H1 (cell line): ENCODE data around the gene SELENBP1. TPM values are rescaled to one million over a fixed set of nuclear protein-coding genes. Genes with fewer than 3 reads are reported as not detected.

ENCODE experiments used
- CEBPB ChIP-seq: IDR thresholded peaks from 2 replicates; pipeline ENCODE4 v1.6.1; 2012; ENCODE audit warnings: low read depth, low read length
- CTBP2 ChIP-seq: IDR thresholded peaks from 2 replicates; pipeline ENCODE4 v1.7.0; 2011; ENCODE audit warnings: borderline replicate concordance, mild to moderate bottlenecking, moderate library complexity, mixed read lengths, low read length; ENCODE audit not compliant: insufficient read depth, insufficient read length
- KDM1A ChIP-seq: fragments of 200-600, 300-600 bp; sonication (generic); IDR thresholded peaks from 2 replicates; pipeline ENCODE4 v1.7.1; 2016; ENCODE audit warnings: mild to moderate bottlenecking, low read length, borderline replicate concordance
- RXRA ChIP-seq: IDR thresholded peaks from 2 replicates; pipeline ENCODE4 v1.6.1; 2011; ENCODE audit warnings: low read depth, mild to moderate bottlenecking, low read length, moderate library complexity; ENCODE audit not compliant: insufficient read depth
- SAP30 ChIP-seq: fragments of 300-600 bp; sonication (generic); IDR thresholded peaks from 2 replicates; pipeline ENCODE4 v1.7.1; 2012; ENCODE audit warnings: low read length, moderate library complexity, mild to moderate bottlenecking, inconsistent platforms; ENCODE audit not compliant: insufficient read depth, insufficient replicate concordance
- SRF ChIP-seq: IDR thresholded peaks from 2 replicates; pipeline ENCODE4 v1.6.1; 2011; ENCODE audit warnings: mild to moderate bottlenecking, low read depth, low read length, moderate library complexity
- polyA plus RNA-seq, 7 experiments: library from polyadenylated mRNA; depleted of rRNA in 3 of 7; stranded (reverse) in 5 of 7; unstranded in 2 of 7; fragments of >200 nt in 5 of 7; fragments of 200-250 nt in 2 of 7; gene quantifications; 1 replicate in 5 of 7; 2 replicates in 1 of 7; 4 replicates in 1 of 7; pipeline versions ENCODE4 v1.2.1 to v1.2.3, GENCODE V29; 2011 to 2013; ENCODE audit warnings: missing spikeins in 2 of 7, mixed read lengths in 2 of 7
- total RNA-seq: library from RNA; stranded (reverse); fragmentation: NEBNext Ultra II Directional; extraction: Animal tissue kit (Norgen Biotek cat#: 25700); gene quantifications from 2 replicates; pipeline ENCODE4 v1.2.1, GENCODE V29; 2021
- TF ChIP-seq, protein P1 (sequence below): IDR thresholded peaks from 2 replicates; pipeline ENCODE4 v1.6.1; 2012; ENCODE audit warnings: inconsistent platforms
- TF ChIP-seq, protein P2 (sequence below): fragments of 300-600 bp; sonication (generic); IDR thresholded peaks from 2 replicates; pipeline ENCODE4 v1.7.1; 2012; ENCODE audit warnings: low read length, moderate library complexity, mild to moderate bottlenecking, inconsistent platforms; ENCODE audit not compliant: insufficient replicate concordance
- TF ChIP-seq, protein P3 (sequence below): IDR thresholded peaks from 2 replicates; pipeline ENCODE4 v1.6.1; 2011; ENCODE audit warnings: low read length, improper control_type of control experiment

The SELENBP1 gene
- total and polyA plus RNA-seq, 2 of the 8 experiments (the other 6 are each of a cell fraction or from before 2014, with no cell fraction given): 20.0 to 32.4 TPM

DNA sequence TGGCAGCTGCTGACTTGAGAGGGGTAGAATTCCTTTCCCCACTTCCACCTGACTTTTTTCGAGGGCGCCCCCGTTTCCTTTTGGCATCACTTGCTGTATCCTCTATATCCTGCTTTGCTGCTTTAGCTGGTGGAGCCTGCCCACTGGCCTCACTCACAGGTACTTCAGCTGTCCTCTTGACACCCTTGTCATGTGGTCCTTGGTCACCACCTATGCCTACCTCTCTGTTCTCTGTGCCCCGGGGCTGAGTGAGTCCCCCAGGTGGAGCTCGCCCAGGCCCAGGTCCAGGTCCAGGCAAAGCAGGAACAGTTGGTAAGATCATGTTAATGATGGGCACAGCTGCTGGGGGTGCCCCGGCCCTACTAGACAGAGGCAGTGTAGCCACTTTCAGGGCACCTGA is 29.9 kb downstream of the SELENBP1 start (continued):
- TF ChIP-seq, protein P1, sequence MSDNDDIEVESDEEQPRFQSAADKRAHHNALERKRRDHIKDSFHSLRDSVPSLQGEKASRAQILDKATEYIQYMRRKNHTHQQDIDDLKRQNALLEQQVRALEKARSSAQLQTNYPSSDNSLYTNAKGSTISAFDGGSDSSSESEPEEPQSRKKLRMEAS: no peak
- TF ChIP-seq SRF (no peak), RXRA (no peak), CTBP2 (no peak), SAP30 (no peak), CEBPB (no peak), KDM1A (no peak)
- TF ChIP-seq, protein P2, sequence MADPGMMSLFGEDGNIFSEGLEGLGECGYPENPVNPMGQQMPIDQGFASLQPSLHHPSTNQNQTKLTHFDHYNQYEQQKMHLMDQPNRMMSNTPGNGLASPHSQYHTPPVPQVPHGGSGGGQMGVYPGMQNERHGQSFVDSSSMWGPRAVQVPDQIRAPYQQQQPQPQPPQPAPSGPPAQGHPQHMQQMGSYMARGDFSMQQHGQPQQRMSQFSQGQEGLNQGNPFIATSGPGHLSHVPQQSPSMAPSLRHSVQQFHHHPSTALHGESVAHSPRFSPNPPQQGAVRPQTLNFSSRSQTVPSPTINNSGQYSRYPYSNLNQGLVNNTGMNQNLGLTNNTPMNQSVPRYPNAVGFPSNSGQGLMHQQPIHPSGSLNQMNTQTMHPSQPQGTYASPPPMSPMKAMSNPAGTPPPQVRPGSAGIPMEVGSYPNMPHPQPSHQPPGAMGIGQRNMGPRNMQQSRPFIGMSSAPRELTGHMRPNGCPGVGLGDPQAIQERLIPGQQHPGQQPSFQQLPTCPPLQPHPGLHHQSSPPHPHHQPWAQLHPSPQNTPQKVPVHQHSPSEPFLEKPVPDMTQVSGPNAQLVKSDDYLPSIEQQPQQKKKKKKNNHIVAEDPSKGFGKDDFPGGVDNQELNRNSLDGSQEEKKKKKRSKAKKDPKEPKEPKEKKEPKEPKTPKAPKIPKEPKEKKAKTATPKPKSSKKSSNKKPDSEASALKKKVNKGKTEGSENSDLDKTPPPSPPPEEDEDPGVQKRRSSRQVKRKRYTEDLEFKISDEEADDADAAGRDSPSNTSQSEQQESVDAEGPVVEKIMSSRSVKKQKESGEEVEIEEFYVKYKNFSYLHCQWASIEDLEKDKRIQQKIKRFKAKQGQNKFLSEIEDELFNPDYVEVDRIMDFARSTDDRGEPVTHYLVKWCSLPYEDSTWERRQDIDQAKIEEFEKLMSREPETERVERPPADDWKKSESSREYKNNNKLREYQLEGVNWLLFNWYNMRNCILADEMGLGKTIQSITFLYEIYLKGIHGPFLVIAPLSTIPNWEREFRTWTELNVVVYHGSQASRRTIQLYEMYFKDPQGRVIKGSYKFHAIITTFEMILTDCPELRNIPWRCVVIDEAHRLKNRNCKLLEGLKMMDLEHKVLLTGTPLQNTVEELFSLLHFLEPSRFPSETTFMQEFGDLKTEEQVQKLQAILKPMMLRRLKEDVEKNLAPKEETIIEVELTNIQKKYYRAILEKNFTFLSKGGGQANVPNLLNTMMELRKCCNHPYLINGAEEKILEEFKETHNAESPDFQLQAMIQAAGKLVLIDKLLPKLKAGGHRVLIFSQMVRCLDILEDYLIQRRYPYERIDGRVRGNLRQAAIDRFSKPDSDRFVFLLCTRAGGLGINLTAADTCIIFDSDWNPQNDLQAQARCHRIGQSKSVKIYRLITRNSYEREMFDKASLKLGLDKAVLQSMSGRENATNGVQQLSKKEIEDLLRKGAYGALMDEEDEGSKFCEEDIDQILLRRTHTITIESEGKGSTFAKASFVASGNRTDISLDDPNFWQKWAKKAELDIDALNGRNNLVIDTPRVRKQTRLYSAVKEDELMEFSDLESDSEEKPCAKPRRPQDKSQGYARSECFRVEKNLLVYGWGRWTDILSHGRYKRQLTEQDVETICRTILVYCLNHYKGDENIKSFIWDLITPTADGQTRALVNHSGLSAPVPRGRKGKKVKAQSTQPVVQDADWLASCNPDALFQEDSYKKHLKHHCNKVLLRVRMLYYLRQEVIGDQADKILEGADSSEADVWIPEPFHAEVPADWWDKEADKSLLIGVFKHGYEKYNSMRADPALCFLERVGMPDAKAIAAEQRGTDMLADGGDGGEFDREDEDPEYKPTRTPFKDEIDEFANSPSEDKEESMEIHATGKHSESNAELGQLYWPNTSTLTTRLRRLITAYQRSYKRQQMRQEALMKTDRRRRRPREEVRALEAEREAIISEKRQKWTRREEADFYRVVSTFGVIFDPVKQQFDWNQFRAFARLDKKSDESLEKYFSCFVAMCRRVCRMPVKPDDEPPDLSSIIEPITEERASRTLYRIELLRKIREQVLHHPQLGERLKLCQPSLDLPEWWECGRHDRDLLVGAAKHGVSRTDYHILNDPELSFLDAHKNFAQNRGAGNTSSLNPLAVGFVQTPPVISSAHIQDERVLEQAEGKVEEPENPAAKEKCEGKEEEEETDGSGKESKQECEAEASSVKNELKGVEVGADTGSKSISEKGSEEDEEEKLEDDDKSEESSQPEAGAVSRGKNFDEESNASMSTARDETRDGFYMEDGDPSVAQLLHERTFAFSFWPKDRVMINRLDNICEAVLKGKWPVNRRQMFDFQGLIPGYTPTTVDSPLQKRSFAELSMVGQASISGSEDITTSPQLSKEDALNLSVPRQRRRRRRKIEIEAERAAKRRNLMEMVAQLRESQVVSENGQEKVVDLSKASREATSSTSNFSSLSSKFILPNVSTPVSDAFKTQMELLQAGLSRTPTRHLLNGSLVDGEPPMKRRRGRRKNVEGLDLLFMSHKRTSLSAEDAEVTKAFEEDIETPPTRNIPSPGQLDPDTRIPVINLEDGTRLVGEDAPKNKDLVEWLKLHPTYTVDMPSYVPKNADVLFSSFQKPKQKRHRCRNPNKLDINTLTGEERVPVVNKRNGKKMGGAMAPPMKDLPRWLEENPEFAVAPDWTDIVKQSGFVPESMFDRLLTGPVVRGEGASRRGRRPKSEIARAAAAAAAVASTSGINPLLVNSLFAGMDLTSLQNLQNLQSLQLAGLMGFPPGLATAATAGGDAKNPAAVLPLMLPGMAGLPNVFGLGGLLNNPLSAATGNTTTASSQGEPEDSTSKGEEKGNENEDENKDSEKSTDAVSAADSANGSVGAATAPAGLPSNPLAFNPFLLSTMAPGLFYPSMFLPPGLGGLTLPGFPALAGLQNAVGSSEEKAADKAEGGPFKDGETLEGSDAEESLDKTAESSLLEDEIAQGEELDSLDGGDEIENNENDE: no peak
- TF ChIP-seq, protein P3, sequence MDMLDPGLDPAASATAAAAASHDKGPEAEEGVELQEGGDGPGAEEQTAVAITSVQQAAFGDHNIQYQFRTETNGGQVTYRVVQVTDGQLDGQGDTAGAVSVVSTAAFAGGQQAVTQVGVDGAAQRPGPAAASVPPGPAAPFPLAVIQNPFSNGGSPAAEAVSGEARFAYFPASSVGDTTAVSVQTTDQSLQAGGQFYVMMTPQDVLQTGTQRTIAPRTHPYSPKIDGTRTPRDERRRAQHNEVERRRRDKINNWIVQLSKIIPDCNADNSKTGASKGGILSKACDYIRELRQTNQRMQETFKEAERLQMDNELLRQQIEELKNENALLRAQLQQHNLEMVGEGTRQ: no peak
